Prostate gland (tissue), 2 donors: ENCODE measurements around the gene HKDC1. TPM values are rescaled to one million over a fixed set of nuclear protein-coding genes. Genes with fewer than 3 reads are reported as not detected.

Source experiments
- DNase-seq: peaks from one replicate; pipeline ENCODE4 v3.0.0-alpha.2; 2019; ENCODE audit warnings: low spot score
- H3K27ac ChIP-seq, 2 donors: fragments of 200-600 bp; sonication (generic); 2 replicates each; pipeline ENCODE4 v1.5.1; 2017 to 2019
- H3K27me3 ChIP-seq: fragments of 200-600 bp; sonication (generic); replicated peaks from 2 replicates; pipeline ENCODE4 v1.5.1; 2019; ENCODE audit not compliant: insufficient read depth
- H3K36me3 ChIP-seq, 2 donors: fragments of 200-600 bp; sonication (generic); 1 replicate in 1 of 2; 2 replicates in 1 of 2; pipeline versions ENCODE4 v1.5.1 to v1.8.1; 2017 to 2019
- H3K4me1 ChIP-seq: fragments of 200-600 bp; sonication (generic); replicated peaks from 2 replicates; pipeline ENCODE4 v1.5.1; 2019
- H3K4me3 ChIP-seq, 2 donors: fragments of 200-600 bp; sonication (generic); 2 replicates each; pipeline ENCODE4 v1.5.1; 2017 to 2019
- H3K9me3 ChIP-seq: fragments of 200-600 bp; sonication (generic); 2 replicates; pipeline ENCODE4 v1.5.1; 2017
- CTCF ChIP-seq, 4 experiments: fragments of 200-600 bp in 2 of 4; fragments of 450-650 bp in 2 of 4; sonication (generic) in 2 of 4; IDR thresholded peaks; 1 replicate in 3 of 4; 2 replicates in 1 of 4; pipeline ENCODE4 v1.5.1; 2016 to 2019; ENCODE audit warnings: antibody characterized with exemption in 4 of 4, mild to moderate bottlenecking in 2 of 4, moderate library complexity in 2 of 4
- POLR2A ChIP-seq: fragments of 450-650 bp; IDR thresholded peaks from one replicate; pipeline ENCODE4 v1.6.1; 2016; ENCODE audit warnings: antibody characterized with exemption, mild to moderate bottlenecking
- POLR2AphosphoS5 ChIP-seq: sonication (generic); formaldehyde crosslinking; IDR thresholded peaks from one replicate; pipeline ENCODE4 v1.6.1; 2017; ENCODE audit warnings: antibody characterized with exemption
- WGBS: methylation state at CpG from one replicate; pipeline ENCODE4 v1.1.5; 2018; 5-methylcytosine and 5-hydroxymethylcytosine counted together
- intact Hi-C: fragments of 100-400 bp; cut with DNase I; formaldehyde crosslinking; loops from one replicate; pipeline ENCODE4 v1.14.2; 2022
- total RNA-seq, 2 donors: library from RNA; depleted of rRNA; stranded (reverse); fragments of >200 nt; gene quantifications; one replicate each; pipeline ENCODE4 v1.1.0, GENCODE V29; 2016

Gene HKDC1
- total RNA-seq, 2 donors from 2014 or later, result 0.23 to 1.6 TPM

- no peak overlapping the region for H3K4me3 ChIP-seq
- H3K27me3 ChIP-seq, result no peaks in the 10 kb centered on the region
- no peaks in the 10 kb centered on the region for H3K4me1 ChIP-seq
- intact Hi-C loops, result no loop called here
- no peaks in the 10 kb centered on the region for H3K36me3 ChIP-seq
- 61% methylated on average over 4 of the region's 4 CpGs for whole genome bisulfite sequencing
- no peak for DNase-seq
- H3K9me3 ChIP-seq, result no peaks in the 10 kb centered on the region
- TF ChIP-seq POLR2A (no peak), POLR2AphosphoS5 (no peak), CTCF (IDR thresholded peaks at IDR 0.05) (no peak)
- H3K27ac ChIP-seq, result no peak overlapping the region
Measured at GRCh38 chr10:69311309-69311708, 91.2 kb downstream of the HKDC1 start.

- DNase-seq, result no peak
- Histone ChIP-seq H3K4me3 (no peak overlapping the region), H3K36me3 (no peaks in the 10 kb centered on the region), H3K27me3 (no peaks in the 10 kb centered on the region), H3K4me1 (peaks cover 5% of the 10 kb centered on the region), H3K9me3 (no peaks in the 10 kb centered on the region), H3K27ac (no peak overlapping the region)
- WGBS, result 76% methylated on average over 4 of the region's 4 CpGs
- TF ChIP-seq POLR2A (no peak), POLR2AphosphoS5 (no peak), CTCF (IDR thresholded peaks at IDR 0.05) (no peak)
- intact Hi-C loops, result no loop called here
Measured at GRCh38 chr10:69312528-69312927, 92.4 kb downstream of the HKDC1 start.

GRCh38 chr10:69315100-69315542 is 95.0 kb downstream of the HKDC1 start:
- no peaks in the 10 kb centered on the region for H3K9me3 ChIP-seq
- H3K27ac ChIP-seq, result no peak overlapping the region
- H3K27me3 ChIP-seq, result no peaks in the 10 kb centered on the region
- no peak for DNase-seq
- no peaks in the 10 kb centered on the region for H3K36me3 ChIP-seq
- intact Hi-C loops, result loop anchor here (5.0 kb wide), 4 partner anchors 47 to 78 kb away; no protein-coding TSS in a partner anchor
- TF ChIP-seq POLR2A, result no peak
- no peak for TF ChIP-seq CTCF (IDR thresholded peaks at IDR 0.05)
- TF ChIP-seq POLR2AphosphoS5, result no peak
- peaks cover 8% of the 10 kb centered on the region for H3K4me1 ChIP-seq
- 49% methylated on average over 3 of the region's 3 CpGs for WGBS
- H3K4me3 ChIP-seq, result no peak overlapping the region

GRCh38 chr10:69315610-69316312 is 95.6 kb downstream of the HKDC1 start:
- H3K4me3 ChIP-seq, result no peak overlapping the region
- WGBS, result 90% methylated on average over 6 of the region's 6 CpGs
- peaks cover 13% of the 10 kb centered on the region for H3K4me1 ChIP-seq
- H3K27me3 ChIP-seq, result no peaks in the 10 kb centered on the region
- no peak overlapping the region for H3K27ac ChIP-seq
- no peak for DNase-seq
- intact Hi-C loops, result loop anchor here (5.0 kb wide), 4 partner anchors 47 to 78 kb away; no protein-coding TSS in a partner anchor
- TF ChIP-seq POLR2A (no peak), POLR2AphosphoS5 (no peak), CTCF (IDR thresholded peaks at IDR 0.05) (no peak)
- no peaks in the 10 kb centered on the region for H3K9me3 ChIP-seq
- H3K36me3 ChIP-seq, result no peaks in the 10 kb centered on the region
